ENCODE measurements around the gene PPP1R37. TPM values are rescaled to one million over a fixed set of nuclear protein-coding genes. Genes with fewer than 3 reads are reported as not detected.
A peak's percentile ranks its signal among the peaks of the same experiment; 100 is the strongest.

PPP1R37 gene
- total RNA-seq, 1 experiment from 2014 or later, result 46.2 TPM

DNA sequence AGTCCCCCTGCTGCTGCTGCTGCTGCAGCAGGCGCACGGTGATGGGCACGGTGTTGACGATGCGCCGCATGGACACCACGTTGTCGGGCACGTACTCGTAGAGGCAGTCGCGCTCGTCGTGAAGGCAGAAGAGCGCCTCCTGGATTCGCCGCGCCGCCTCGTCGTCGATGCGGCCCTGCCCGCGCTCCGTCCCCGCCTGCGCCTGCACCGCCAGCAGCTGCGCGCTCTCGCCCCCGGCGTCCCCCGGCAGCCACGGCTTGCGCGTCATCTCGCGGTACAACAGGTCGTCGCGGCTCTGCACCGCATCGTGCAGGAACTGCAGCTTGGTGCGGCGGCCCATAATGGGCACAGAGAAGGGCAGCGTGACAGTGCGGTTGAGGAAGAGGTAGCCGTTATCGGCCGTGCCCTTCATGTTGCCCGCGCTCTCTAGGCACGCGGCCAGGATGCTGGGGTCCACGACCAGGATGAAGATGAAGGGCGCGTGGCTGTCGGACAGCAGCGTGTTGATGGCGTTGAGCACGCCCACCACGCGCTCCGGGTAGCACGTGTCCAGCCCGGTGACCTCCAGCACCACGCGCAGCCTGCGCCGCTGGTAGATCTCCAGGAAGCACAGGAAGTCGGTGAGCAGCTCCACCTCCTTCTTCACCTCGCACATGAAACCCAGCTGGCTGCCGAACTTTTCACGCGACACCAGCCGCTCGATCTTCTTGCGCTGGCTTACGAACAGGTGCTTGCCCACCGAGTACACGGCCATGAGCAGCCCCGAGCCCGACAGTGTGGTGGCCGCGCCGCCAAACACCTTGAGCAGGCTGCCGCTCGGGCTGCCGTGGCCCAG lies 59.7 kb downstream of the PPP1R37 start:
- DNase-seq (ENCODE audit: low read depth), result no peak

DNA sequence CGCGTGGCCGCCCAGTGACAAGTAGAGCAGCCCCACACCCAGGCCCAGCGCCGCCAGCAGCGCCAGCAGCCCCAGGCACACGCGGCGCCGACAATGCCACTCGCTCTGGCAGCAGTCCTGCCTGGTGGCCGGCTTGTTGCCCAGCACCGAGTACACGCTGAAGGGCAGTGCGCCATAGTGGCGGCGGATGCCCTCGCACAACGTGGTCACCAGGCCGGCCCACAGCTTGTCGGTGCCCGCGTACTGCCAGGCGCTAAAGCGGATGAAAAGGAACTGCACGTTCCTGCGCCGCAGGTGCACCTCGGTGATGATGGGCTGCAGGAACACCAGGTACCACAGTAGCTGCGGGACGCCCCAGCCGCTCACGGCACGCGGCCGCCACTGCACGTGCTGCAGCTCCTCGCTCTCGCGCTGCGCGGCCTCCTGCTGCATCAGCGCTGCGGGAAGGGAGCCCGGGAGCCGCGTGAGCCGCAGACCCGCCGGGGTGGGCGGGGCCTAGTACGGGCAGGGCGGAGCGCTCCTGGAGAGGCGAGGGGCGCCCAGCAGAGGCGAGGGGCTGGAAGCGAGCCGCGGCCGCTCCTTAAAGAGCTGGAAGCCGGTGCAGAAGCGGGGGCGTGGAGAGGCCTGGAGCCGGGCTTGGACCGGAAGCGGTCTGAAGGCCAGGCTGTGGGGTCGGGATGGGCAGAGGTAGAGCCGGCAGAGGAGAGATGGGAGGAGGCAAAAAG lies 60.5 kb downstream of the PPP1R37 start:
- DNase-seq (ENCODE audit: low read depth), result no peak

DNA sequence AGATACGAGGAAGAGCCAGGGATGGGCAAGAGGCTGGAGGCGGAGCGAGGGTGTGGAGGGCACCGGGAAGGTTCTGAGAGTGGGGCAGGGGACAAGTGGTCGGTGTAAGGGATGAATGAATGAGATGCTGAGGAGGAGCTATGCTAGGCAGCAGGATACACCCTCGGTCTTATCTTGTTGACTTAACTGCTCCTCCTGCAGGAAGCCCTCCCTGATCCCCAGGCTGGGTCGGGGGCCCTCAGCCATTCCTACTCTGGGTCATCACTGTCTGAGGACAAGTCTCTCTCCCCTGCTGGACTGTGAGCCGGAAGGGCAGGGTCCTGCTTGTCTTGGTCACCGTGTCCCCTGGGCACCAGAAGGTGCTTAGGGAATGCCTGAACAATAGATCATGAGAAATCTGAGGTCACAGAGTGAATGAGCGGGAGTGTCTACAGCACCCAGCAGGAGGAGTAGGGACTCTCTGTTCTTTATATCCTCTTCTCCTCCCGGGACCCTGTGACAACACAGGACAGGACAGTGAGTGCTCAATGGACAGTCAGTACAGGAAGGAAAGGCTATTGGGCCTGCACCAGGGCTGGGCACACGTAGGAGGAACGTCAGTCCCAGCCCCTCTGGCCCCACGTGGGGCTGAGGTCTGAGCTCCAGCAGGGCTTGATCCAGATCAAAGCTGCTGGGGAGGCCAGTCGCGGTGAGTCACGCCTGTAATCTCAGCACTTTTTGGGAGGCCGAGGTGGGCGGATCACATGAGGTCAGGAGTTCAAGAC lies 61.3 kb downstream of the PPP1R37 start:
- peak; percentile 79 for DNase-seq (ENCODE audit: low read depth)

DNA sequence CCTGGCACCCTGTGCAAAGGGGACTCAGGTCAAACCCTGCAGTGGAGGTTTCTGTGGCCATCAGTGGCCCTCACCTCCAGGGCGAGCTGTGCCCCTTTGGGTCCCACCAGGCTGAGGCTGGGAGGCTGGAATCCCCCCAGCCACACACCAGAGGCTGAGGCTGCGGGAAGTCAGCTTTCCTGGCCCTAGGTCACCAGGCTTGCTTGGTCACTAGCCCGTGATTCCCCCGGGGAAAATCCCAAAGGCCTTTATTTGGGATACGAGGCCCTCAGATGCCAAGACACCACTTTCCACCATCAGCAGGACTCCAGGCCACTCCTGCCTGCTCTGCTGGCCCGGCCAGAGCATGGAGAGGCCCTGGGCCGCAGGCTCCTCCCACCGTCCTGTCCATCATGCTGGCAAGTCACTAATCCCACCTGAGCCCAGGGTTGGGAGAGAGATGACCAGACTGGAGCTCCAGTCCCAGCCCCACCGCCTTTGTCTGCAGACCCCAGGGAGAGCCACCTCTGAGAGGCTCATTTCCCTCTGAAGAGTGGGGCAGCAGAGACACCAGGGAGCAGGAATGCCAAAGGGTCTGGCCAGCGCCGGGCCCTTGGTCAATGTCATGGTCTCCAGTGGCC lies 63.1 kb downstream of the PPP1R37 start:
- no peak for DNase-seq (ENCODE audit: low read depth)

DNA sequence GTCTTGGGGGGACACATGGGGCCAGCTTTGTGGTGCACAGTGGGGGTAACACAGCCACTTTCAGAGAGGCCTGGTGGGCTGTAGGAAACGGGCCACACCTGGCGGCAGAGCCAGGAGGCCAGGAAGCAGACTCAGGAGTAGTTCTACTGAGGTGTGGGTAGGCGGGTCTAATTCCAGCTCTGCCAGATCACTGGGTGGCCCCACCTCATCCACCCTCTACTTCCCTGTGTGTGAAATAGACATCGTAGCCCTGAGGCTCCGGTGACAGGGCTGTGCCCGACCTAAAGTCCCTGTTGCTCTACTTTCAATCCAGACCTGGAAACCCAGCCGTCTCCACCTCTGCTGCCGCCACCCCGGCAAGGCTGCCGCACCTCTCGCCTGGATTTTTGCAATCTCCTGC lies 63.8 kb downstream of the PPP1R37 start:
- DNase-seq (ENCODE audit: low read depth), result no peak

DNA sequence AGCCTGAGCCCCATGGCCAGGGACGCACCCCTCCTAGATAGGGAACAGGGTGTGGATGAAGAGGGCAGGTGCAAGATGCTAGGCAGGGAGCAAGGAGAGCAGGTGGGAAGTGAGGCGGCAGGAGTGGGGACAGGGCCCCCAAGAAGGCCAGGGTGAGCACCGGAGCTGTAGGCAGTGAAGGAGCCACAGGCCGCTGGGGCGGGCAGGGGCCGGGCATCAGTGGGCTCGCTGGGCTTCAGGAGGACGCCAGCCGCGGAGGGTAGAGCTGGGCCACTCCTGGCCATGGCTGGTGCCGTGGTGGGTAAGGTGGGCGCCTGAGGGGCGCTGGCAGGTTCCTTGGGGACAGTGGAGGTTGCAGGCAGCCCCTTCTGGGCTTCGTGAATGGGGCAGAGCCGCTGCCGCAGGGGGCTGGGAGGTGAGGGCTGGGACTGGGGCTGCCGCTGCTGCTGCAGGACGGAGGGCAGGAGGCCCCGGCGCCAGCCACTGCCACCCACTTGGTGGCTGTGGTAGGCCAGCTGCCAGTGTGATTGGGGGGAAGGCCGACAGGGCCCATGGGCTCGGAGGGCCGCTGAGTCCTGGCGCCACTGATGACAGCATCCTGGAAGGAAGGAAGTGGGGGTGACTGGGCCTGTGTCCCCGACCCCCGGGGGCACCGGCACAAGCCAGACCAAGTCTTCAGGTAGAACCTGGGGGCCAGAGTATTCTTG lies 65.7 kb downstream of the PPP1R37 start:
- no peak for DNase-seq (ENCODE audit: low read depth)

DNA sequence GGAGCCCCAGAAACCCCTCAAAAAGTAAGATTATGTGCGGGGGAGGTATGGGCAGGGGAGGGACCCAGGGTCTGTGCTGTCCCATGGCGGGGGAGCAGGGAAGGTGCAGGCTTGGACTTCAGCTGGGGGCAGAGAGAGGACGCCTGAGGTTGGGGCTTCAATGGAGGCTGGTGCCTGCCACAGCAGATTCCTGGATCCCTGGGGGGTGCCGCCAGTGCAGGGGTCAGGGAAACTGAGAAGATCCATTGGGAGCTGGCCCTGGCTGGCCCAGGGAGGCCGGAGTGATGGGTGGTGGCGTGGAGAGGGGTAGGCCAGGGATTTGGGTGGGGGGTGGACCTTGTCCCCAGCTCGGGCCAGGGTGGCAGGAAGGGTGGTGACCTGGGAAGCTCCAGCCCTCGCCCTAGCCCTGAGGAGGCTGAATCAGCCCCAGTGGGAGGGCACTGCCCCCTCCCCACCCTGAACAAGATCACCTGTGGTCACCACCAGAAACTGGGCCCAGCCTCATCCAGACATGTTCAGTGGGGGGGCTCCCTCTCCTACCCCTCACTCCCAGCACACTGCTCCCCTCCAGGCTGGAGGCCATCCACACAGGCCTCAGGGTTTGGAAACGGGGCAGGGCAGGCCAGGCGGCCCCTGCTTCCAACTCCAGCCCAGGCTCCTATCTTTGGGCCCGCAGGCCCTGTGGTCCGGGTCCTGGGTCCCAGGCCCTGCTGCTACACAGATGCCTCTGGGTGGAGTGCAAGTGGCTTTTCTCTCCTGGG lies 66.4 kb downstream of the PPP1R37 start:
- DNase-seq (ENCODE audit: low read depth), result no peak

DNA sequence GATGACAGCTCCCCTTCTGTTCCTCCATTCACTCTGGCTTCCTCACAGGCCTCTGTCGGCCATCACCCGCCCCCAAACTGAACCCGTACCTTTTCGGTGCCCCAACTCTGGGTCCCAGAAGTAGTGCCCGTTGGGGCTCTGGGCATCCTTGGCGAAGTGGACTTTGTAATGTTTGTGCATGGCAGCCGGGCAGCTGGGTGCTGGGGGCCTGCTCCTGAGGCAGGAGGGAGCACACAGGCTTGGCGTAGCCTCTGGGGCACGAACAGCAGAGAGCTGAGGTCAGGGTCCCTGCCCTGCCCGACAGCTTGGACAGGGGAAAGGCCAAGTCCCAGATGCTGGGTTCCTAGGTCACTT lies 67.0 kb downstream of the PPP1R37 start:
- DNase-seq (ENCODE audit: low read depth), result no peak

DNA sequence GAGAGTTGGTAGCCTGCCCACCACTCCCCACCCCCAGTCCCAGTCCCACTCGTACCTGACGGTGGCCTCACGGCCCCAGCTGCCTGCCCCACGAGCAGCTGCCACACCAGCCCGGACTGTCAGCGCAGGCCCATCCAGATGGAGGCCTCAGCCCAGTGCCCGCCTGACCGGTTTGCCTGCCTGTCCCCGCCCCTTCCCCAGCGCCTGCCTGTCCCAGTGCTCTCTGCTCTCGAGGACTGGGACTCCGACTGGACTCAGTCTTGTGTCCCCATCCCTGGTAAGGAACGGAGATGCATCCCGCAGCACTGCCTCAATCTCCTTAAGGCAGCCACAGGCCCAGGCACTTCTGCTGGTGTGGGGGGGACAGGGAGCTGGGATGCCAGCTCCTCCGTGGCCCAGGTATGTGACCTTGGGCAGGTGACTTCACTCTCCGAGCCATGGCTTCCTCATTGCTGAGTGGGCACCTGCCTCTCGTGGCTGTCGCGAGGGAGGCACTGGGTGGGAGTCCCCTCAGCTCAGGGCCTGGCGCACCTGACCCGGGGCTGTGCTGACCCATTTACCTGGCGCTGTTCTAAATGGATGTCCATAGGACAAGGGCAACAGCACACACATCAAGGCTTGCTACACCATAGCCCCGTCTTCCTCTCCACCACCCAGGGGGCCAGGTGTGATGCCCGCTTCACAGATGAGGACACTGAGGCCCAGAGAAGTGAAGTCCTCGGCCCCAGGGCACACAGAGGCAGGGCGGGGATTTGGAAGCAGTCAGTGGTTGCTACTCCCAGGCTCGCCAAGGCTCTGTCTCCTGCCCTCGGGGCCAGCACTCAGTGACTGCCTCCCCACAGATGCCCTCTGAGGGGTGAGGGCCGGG lies 68.1 kb downstream of the PPP1R37 start, which contains the start of gene NKPD1:
Gene NKPD1 (minus strand): TSS at position 113 of the 868 bp plus-strand sequence. CDS start 832 bp downstream, outside the sequence.
- no peak for DNase-seq (ENCODE audit: low read depth)

DNA sequence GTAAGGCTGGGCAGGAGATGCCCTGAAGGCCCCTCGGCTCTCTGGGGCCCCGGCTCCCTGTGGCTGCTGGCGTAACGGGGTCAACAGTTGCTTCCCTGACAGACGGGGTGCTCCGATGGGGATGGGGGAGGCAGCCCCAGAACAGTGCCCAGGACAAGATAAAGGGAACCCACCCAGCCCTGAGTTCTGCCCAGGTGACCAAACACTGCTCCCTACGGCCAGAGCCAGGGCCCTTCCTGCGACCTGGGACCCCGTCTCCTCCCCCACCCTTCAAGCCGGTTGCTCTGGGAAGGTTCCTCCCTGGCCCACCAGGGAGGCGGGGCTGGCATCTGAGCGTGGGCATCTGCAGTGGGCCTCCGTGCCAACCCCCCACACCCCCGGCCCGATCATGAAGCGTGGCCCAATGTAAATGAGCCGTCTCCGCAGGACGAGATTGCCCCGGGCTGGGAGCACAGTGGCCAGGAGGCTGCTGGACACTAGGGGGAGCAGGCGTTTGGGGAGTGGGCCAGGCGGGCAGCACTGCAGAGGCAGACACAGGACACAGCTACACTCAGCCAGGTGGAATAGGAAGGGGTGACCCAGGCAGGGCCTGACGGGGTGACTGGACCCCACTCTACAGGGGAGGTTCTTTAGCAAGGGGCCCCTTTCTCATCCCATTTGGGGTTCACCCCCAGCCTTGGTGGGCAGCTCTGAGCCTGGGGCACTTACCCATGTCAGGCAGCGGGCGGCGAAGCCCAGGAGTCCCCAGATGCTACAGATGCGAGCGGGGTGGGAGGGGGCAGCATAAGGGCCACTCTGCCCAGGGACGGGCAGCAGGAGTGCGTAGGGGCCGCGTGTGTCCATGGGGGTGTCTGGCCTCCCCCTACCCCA lies 69.0 kb downstream of the PPP1R37 start:
- DNase-seq (ENCODE audit: low read depth), result no peak

DNA sequence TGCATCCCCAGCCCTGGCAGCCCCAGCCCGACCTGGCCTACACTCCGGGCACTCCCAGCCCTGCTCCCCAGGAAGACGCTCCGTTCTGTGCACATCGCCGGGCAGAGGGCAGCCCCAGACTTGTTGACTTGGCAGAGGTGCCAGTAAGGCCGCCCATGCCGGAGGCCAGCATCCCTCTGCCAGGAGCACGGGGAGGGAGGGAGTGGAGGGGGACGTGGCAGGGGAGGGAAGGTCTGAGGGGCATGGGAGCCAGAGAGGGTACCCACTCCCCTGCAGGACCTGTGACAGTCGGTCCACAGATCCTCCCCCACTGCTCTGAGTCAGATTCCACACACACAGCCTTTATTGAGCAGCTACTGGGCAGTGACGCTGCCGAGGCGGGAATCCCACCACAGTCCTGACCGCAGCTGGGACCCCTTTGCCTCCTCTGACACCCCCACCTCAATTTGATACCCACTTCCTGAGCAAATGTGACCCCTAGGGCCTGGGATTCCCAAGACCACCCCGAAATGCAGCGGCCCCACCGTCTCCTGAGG lies 69.7 kb downstream of the PPP1R37 start:
- DNase-seq (ENCODE audit: low read depth), result no peak

DNA sequence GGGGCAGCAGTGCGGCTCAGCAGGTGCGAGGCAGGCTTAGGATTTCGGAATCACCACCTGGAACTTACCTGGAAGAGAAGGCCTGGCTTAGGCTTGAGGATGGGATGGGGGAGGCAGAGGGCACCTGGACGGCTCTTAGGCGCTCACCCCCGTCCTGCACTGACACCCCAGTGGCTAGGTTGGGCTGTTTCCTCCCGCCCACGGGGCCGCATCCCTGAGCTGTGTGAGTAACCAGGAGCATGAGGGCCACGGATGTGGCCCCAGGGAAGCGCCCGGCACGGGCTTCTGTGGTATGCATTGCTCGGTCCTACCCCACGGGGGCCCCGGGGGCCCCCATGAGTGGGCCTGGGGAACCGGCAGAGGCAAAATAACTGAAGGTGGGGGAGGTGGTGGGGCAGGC lies 70.2 kb downstream of the PPP1R37 start:
- no peak for DNase-seq (ENCODE audit: low read depth)

DNA sequence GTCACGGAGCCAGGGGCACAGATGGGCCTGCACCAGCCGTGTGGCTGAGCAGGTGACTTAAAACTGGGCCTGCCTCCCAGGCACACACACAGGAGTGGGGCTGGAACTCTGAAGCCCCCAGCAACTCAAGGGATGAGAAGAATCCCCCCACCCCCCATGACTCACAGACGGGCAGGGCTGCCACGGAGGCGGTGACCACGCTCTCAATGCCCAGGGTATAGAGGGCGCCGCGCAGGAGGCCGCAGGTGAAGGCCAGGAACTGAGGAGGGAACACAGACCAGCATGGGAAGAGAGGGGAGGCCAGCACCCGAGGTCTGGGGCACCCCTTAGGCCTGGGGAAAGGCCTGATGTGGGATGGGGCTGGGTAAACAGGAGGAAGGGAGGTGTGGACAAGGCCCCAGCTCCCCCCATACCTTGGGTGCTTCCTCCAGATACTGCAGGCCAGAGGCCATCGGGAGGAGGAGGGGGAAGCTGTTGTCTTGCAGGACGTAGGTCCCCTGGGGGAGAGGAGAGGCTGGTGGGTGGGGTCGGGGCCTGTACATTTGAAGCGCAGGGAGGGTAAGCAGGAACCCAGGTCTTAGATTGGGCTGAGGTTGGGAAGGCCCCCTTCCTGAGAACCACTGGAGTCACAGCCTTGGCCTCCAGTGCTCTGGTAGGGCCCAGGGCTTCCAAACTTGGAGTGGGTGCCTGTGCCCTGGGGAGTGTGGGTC lies 70.9 kb downstream of the PPP1R37 start:
- no peak for DNase-seq (ENCODE audit: low read depth)

DNA sequence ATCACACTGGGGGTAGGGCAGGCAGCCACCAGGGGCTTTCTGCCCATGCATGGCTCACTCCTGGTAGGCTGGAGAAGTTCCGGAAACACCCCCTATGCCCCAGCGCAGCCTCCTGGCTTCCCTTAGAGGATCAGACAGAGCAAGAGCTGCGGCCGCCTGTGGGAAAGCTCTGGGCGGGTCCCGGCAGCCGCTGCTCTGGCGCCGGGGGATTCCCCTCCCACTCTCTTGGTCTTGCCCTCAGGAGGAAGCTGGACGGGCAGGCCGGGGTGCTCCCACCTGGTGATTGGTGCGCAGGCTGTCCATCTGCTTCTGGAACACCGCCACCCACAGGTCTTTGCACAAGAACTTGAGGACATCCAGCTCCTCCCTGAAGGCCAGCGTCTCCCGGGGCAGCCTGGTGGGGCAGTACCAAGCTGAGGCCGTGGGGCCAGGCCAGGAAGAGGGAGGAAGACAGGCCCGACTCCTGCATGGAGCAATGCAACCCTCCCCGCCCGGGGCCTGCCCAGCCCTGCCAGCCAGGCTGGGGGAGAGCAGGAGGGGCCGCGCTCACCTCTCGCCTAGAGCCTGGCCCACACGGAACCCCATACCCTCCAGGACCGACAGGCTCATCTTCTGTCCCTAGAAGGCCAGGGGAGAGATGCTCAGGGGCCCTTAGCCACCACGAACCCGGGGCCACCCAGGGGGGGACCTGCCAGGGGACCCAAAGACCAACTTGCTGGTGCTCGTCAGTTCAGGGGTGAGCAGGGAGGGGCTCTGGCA lies 71.8 kb downstream of the PPP1R37 start:
- peak; percentile 49 for DNase-seq (ENCODE audit: low read depth)

DNA sequence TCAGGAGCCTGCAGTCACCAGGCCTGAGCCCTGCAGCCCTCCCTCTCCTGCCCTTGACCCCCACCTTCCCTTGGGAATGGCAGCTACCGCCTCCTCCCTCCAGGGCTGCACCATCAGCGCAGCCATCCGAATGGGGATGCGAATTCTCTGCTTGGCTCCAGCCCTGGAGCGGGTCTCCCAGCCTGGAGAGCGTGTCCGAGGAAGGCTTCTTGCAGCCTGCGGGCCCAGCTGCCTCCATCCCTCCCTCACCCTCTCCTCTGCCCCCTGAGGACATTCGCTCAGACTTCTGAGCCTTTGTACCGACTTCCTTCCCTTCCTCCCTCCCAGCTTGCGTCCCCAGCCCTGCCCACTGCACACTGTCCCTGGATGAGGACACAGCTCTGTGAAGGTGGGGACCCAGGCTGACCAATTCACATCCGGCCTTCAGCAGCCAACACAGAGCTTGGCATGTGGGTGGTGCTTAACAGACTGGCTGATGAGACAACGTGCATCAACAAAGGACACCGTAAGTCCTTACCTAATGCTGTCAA lies 73.8 kb downstream of the PPP1R37 start:
- no peak for DNase-seq (ENCODE audit: low read depth)

DNA sequence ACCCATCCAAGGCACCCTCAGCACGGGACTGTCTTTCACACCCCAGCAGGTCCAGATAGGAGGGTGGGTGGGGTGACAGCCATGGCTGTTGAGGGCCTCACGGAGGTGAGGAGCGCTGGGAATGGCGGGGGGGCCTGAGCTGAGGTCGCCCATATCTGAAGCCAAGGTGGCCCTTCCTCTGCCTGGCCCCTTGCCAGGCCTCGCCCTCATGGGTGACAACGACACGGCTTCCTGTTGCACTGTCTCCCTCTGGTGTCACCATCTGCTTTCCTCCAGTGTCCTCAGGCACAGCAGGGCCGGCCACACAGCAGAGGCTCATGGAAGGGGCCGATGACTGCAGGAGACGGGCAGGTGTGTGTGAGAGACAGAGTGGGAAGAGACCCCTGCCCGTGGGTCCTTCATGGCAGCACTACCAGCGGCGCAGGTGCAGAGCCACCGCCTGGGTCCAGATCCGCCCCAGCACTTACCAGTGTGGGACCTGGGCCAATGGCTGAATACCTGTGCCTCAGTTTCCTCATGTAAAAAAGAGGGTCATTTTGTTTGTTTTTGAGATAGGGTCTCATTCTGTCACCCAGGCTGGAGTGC lies 75.9 kb downstream of the PPP1R37 start:
- DNase-seq (ENCODE audit: low read depth), result no peak

Data from LHCN-M2 (cell line).